Vagina (tissue), 2 donors: ENCODE measurements around the gene APOC4. TPM values are rescaled to one million over a fixed set of nuclear protein-coding genes. Genes with fewer than 3 reads are reported as not detected.

Experiments
- DNase-seq, 2 donors: peaks; one replicate each; pipeline ENCODE4 v3.0.0-alpha.2; 2017; ENCODE audit errors: extremely low spot score in 2 of 2
- H3K27ac ChIP-seq: fragments of 200-600 bp; sonication (generic); one replicate; pipeline ENCODE4 v1.5.1; 2019
- H3K27me3 ChIP-seq: fragments of 200-600 bp; sonication (generic); one replicate; pipeline ENCODE4 v1.5.1; 2019
- H3K36me3 ChIP-seq, 2 donors: fragments of 200-600 bp; sonication (generic); one replicate each; pipeline ENCODE4 v1.5.1; 2017 to 2019
- H3K4me1 ChIP-seq: fragments of 200-600 bp; sonication (generic); one replicate; pipeline ENCODE4 v1.5.1; 2019
- H3K4me3 ChIP-seq, 2 donors: fragments of 200-600 bp; sonication (generic); 1 replicate in 1 of 2; 2 replicates in 1 of 2; pipeline ENCODE4 v1.5.1; 2016 to 2019
- H3K9me3 ChIP-seq: fragments of 200-600 bp; sonication (generic); one replicate; pipeline ENCODE4 v1.5.1; 2019
- CTCF ChIP-seq, 3 experiments: fragments of 450-650 bp in 2 of 3; fragments of 200-600 bp in 1 of 3; sonication (generic) in 1 of 3; IDR thresholded peaks; one replicate each; pipeline ENCODE4 v1.5.1; 2017 to 2019; ENCODE audit warnings: antibody characterized with exemption in 3 of 3, mild to moderate bottlenecking in 2 of 3, moderate library complexity in 2 of 3
- POLR2A ChIP-seq, 2 donors: fragments of 450-650 bp; IDR thresholded peaks; one replicate each; pipeline ENCODE4 v1.6.1; 2017; ENCODE audit warnings: antibody characterized with exemption in 2 of 2, mild to moderate bottlenecking in 2 of 2, moderate library complexity in 2 of 2
- POLR2AphosphoS5 ChIP-seq, 2 donors: sonication (generic); formaldehyde crosslinking; IDR thresholded peaks; one replicate each; pipeline ENCODE4 v1.9.0; 2017; ENCODE audit warnings: antibody characterized with exemption in 2 of 2, mild to moderate bottlenecking in 2 of 2, low read depth in 1 of 2; ENCODE audit not compliant: insufficient read depth in 1 of 2
- intact Hi-C: fragments of 100-400 bp; cut with DNase I; formaldehyde crosslinking; loops from one replicate; pipeline ENCODE4 v1.15.1; 2023
- total RNA-seq: library from RNA; depleted of rRNA; stranded (reverse); fragments of >200 nt; gene quantifications from one replicate; pipeline ENCODE4 v1.2.3, GENCODE V29; 2016

Gene APOC4
- total RNA-seq, 1 donor from 2014 or later = not detected

GRCh38 chr19:44992336-44993163 is 50.5 kb downstream of the APOC4 start:
- TF ChIP-seq POLR2AphosphoS5 (IDR thresholded peaks at IDR 0.05; ENCODE audit: insufficient read depth in 1 of 2, low read depth in 1 of 2) (no peak), CTCF (IDR thresholded peaks at IDR 0.05) (no peak), POLR2A (IDR thresholded peaks at IDR 0.05) (no peak)
- intact Hi-C loops = no loop called here
- Histone ChIP-seq H3K4me1 (no peaks in the 10 kb centered on the region), H3K27me3 (no peaks in the 10 kb centered on the region), H3K9me3 (no peaks in the 10 kb centered on the region), H3K4me3 (no peak overlapping the region), H3K27ac (no peak overlapping the region), H3K36me3 (peaks cover 0 to 53% of the 10 kb centered on the region in 2 donors)
- DNase-seq = no peak

DNA sequence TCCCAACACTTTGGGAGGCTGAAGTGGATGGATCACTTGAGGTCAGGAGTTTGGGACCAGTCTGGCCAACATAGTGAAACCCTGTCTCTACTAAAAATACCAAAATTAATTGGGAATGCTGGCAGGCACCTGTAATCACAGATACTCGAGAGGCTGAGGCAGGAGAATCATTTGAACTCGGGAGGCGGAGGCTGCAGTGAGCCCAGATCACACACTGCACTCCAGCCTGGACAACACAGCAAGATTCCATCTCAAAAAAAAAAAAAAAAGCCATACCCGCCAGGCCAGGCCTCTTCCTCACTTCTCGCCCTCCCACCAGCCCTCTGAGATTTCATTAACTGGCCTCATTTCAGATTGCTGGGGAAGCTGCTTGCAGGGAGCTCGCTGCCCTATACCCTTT is 51.5 kb downstream of the APOC4 start:
- H3K4me1 ChIP-seq = no peaks in the 10 kb centered on the region
- no peak overlapping the region for H3K4me3 ChIP-seq
- no peak for DNase-seq
- TF ChIP-seq POLR2AphosphoS5 (IDR thresholded peaks at IDR 0.05; ENCODE audit: insufficient read depth in 1 of 2, low read depth in 1 of 2) = no peak
- no peak for TF ChIP-seq POLR2A (IDR thresholded peaks at IDR 0.05)
- TF ChIP-seq CTCF (IDR thresholded peaks at IDR 0.05) = no peak
- no peak overlapping the region for H3K27ac ChIP-seq
- H3K9me3 ChIP-seq = no peaks in the 10 kb centered on the region
- intact Hi-C loops = no loop called here
- peaks cover 0 to 43% of the 10 kb centered on the region in 2 donors for H3K36me3 ChIP-seq
- no peaks in the 10 kb centered on the region for H3K27me3 ChIP-seq

DNA sequence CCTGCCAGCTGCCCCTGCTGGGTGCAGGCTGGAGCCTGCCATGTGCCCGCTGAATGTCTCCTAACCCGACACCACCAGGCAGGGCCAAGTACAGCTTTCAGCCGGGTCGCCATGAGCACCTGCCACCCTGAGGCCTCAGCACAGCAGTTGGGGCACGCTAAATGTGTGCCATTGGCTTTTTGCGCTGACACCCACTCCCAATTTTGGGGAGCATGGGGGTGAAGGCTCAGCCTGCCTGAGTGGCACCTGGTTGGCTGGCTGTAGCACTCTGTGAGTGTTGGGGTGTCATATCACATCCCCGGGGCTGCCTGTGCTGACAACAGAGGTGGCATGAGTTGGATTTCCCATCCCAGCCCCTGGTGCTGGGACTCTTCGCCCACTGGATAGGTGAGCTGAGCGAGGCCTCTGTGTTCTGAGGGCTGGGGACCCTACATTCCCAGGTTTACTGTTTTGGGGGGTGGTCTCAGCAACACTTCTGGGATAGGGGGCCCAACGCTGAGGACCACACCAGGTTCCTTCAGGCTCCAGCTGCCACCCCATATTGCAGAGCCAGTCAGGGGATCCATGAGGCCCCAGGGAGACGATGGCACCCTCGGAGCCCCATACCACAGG is 52.0 kb downstream of the APOC4 start:
- TF ChIP-seq POLR2A (IDR thresholded peaks at IDR 0.05) (no peak), POLR2AphosphoS5 (IDR thresholded peaks at IDR 0.05; ENCODE audit: insufficient read depth in 1 of 2, low read depth in 1 of 2) (no peak), CTCF (IDR thresholded peaks at IDR 0.05) (no peak)
- H3K36me3 ChIP-seq = peaks cover 0 to 39% of the 10 kb centered on the region in 2 donors
- no peak overlapping the region for H3K27ac ChIP-seq
- H3K27me3 ChIP-seq = no peaks in the 10 kb centered on the region
- H3K4me1 ChIP-seq = no peaks in the 10 kb centered on the region
- no peak overlapping the region for H3K4me3 ChIP-seq
- H3K9me3 ChIP-seq = no peaks in the 10 kb centered on the region
- no peak for DNase-seq
- intact Hi-C loops = no loop called here

Other genes starting within 250 kb of the APOC4 start
- gene CEACAM16, start 243.1 kb upstream of the APOC4 start, total RNA-seq = not detected
- gene BCL3, start 193.5 kb upstream of the APOC4 start, total RNA-seq = 86.9 TPM
- 42.2 TPM for gene CBLC, start 164.3 kb upstream of the APOC4 start, total RNA-seq
- 57.2 TPM for gene BCAM, start 133.1 kb upstream of the APOC4 start, total RNA-seq
- gene NECTIN2, start 95.9 kb upstream of the APOC4 start, total RNA-seq = 72.9 TPM
- gene TOMM40, start 51.0 kb upstream of the APOC4 start, total RNA-seq = 31.4 TPM
- 170 TPM for gene APOE, start 36.4 kb upstream of the APOC4 start, total RNA-seq
- gene APOC1, start 27.6 kb upstream of the APOC4 start, total RNA-seq = 14.5 TPM
- not detected for gene APOC2, start 3.8 kb downstream of the APOC4 start, total RNA-seq
- gene CLPTM1, start 13.1 kb downstream of the APOC4 start, total RNA-seq = 130 TPM
- gene RELB, start 59.2 kb downstream of the APOC4 start, total RNA-seq = 2.9 TPM
- gene CLASRP, start 96.8 kb downstream of the APOC4 start, total RNA-seq = 93.5 TPM
- 5.6 TPM for gene ZNF296, start 134.2 kb downstream of the APOC4 start, total RNA-seq
- gene GEMIN7, start 137.0 kb downstream of the APOC4 start, total RNA-seq = 42.0 TPM
- 23.8 TPM for gene PPP1R37, start 150.9 kb downstream of the APOC4 start, total RNA-seq
- gene NKPD1, start 218.7 kb downstream of the APOC4 start, total RNA-seq = 14.0 TPM
- gene TRAPPC6A, start 236.0 kb downstream of the APOC4 start, total RNA-seq = 28.7 TPM
- 12.5 TPM for gene BLOC1S3, start 236.5 kb downstream of the APOC4 start, total RNA-seq